DND-41 (cell line): ENCODE measurements around the gene CPT2.

ENCODE experiments used
- EZH2 ChIP-seq: IDR thresholded peaks from 3 replicates; pipeline ENCODE4 v1.6.1; 2012; ENCODE audit warnings: borderline replicate concordance, low read depth, mild to moderate bottlenecking, moderate library complexity, low read length, inconsistent platforms; ENCODE audit not compliant: severe bottlenecking
- TF ChIP-seq, protein P1 (sequence below): IDR thresholded peaks from 2 replicates; pipeline ENCODE4 v1.5.1; 2012; ENCODE audit warnings: borderline replicate concordance, low read length, moderate library complexity, mild to moderate bottlenecking; ENCODE audit not compliant: poor library complexity, severe bottlenecking; ENCODE audit errors: extremely low read depth

DNA sequence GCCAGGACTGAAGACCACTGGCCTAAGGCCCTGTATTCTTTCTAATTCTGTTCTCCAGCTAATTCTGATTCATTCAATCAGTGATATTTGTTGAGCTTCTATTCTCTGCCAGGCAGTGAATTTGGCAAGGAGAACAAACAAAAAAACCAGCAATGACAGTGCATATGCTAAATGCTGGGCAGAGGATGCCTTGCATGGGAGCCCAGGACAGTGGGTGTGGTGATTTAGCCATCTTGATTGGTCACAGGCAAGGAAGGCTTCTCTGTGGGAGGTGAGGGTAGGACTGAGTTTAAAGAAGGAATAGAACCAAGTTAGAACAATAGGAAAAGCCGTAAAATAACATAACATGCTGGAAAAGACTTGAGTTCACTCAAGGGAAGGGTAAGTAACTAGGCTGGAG is 9.2 kb upstream of the CPT2 start:
- TF ChIP-seq, protein P1, sequence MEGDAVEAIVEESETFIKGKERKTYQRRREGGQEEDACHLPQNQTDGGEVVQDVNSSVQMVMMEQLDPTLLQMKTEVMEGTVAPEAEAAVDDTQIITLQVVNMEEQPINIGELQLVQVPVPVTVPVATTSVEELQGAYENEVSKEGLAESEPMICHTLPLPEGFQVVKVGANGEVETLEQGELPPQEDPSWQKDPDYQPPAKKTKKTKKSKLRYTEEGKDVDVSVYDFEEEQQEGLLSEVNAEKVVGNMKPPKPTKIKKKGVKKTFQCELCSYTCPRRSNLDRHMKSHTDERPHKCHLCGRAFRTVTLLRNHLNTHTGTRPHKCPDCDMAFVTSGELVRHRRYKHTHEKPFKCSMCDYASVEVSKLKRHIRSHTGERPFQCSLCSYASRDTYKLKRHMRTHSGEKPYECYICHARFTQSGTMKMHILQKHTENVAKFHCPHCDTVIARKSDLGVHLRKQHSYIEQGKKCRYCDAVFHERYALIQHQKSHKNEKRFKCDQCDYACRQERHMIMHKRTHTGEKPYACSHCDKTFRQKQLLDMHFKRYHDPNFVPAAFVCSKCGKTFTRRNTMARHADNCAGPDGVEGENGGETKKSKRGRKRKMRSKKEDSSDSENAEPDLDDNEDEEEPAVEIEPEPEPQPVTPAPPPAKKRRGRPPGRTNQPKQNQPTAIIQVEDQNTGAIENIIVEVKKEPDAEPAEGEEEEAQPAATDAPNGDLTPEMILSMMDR = no peak
- no peak for TF ChIP-seq EZH2
